CD4-positive, alpha-beta T cell treated with Interferon alpha-2 for 1 hour (primary cell): Measurements from ENCODE around the gene TMEM243.
A peak's percentile ranks its signal among the peaks of the same experiment; 100 is the strongest.

ENCODE experiments used
- DNase-seq, 2 donors: peaks; one replicate each; pipeline ENCODE4 v3.0.0-alpha.2; 2020 to 2022

Gene TMEM243

GRCh38 chr7:87155788-87156187, 63.7 kb downstream of the TMEM243 start:
- DNase-seq = no peak

GRCh38 chr7:87154569-87154968, 65.0 kb downstream of the TMEM243 start:
- DNase-seq = no peak

GRCh38 chr7:87154166-87154565, 65.4 kb downstream of the TMEM243 start:
- no peak for DNase-seq

- DNase-seq = peak; percentile 2 to 44
These were observed 66.5 kb downstream of the TMEM243 start for GRCh38 chr7:87152897-87153641.

GRCh38 chr7:87152112-87152896, 67.2 kb downstream of the TMEM243 start, which contains the start of gene DMTF1:
Gene DMTF1 (plus strand): TSS chr7:87152453. CDS start chr7:87164942, 12,489 bp downstream.
- peak; percentile 84 to 87 for DNase-seq

GRCh38 chr7:87151729-87152111, 67.8 kb downstream of the TMEM243 start:
- no peak for DNase-seq

GRCh38 chr7:87151002-87151728, 68.4 kb downstream of the TMEM243 start:
- no peak for DNase-seq

- DNase-seq = peak in 1 of 2 donors; percentile 40
These were observed 71.1 kb downstream of the TMEM243 start for GRCh38 chr7:87148332-87148955.

- no peak for DNase-seq
These were observed 72.0 kb downstream of the TMEM243 start for GRCh38 chr7:87147500-87147899.

GRCh38 chr7:87146740-87147386, 72.7 kb downstream of the TMEM243 start:
- no peak for DNase-seq
